GM19467 (cell line): Measurements from ENCODE around the gene DGLUCY.
"Not testable (repeated sequence)": the region's sequence is repeated elsewhere in the genome, so short reads cannot be mapped to it uniquely, and the experiment has no call there.

Experiments
- ATAC-seq: cut with Tn5 transposase; IDR thresholded peaks from one replicate; pipeline ENCODE4 v1.9.1; 2021; ENCODE audit warnings: mild to moderate bottlenecking, moderate library complexity; ENCODE audit not compliant: unreplicated experiment

DGLUCY gene

DNA sequence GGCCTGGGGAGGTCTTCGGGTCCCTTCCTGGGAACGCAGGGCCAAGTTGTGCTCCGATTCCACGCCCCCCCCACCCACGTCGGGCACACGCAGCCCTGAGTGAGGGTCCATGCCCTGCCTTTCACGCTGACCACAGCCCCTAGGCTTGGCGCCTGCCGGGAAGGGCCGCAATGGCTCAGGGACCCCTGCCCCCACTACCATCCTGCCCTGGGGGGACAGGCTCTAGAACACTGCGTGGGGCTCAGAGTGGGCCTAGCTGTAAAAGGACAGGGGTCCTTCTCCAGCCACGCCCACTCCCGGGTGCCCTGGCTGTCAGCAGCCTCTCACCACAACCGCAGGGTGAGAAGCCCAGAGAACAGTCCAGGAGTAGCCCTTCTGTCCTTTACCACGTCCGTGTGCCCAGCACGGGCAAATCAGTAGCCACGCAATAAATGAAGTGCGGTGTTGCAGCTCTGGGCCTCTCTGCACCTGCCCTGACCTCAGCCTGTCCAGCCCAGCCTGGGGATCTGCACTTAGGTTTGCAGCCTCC is 140.0 kb downstream of the DGLUCY start:
- ATAC-seq: no peak

- no peak for ATAC-seq
Observed at GRCh38 chr14:91254461-91254860, 140.6 kb downstream of the DGLUCY start.

GRCh38 chr14:91255026-91255695 is 141.3 kb downstream of the DGLUCY start:
- no peak for ATAC-seq

GRCh38 chr14:91256661-91257060 is 142.8 kb downstream of the DGLUCY start:
- no peak for ATAC-seq

- ATAC-seq: no peak
Observed at GRCh38 chr14:91257328-91258010, 143.6 kb downstream of the DGLUCY start.

DNA sequence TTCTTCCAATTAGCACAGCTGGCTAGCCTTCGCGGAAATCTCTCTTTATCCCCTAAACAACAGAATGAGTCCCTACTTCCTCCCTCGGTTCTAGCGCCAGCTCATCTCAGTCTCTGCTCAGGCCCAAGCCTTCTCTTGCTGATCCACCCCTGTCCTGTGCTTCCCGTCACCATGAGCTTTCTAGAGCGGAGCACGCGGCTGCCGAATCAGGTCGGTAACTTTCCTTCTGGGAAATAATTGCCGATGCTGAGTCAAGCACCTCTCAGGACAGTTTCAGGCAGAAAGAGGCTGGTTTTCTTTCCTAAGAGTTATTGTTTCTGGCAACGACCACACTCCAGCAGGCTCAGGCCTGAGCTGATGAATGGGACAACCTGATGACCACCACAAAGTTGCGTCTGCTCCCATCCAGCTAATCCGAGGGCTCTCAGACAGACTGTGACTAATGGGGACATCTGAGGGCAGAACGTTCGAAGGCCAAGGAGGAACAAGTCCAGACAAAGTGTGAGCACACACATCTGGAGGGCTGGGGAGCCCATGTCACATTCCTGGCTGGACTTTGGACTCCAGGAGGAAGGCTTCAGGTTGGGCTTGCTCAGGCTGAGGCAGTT is 144.2 kb downstream of the DGLUCY start:
- no peak for ATAC-seq

DNA sequence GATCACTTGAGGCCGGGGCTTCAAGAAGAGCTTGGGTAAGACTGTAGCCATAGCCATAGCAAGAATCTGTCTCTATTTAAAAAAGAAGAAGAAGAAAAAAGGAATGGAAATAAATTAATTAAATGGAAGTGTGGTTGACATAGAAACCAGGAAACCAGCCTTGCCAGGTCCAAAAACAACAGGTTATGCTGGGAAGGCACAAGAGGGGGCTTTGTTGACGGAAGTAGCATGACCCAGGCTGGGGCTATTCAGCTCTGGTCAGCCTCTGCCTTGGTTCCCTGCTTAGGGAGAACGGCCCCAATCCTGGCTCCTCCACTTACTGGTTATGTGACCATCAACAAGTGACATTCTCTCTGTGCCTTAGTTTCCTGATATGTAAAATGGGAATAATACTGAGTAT is 145.0 kb downstream of the DGLUCY start:
- no peak for ATAC-seq

GRCh38 chr14:91261115-91261514 is 147.2 kb downstream of the DGLUCY start:
- no peak for ATAC-seq

- ATAC-seq: no peak
Observed at GRCh38 chr14:91261986-91262549, 148.2 kb downstream of the DGLUCY start.

DNA sequence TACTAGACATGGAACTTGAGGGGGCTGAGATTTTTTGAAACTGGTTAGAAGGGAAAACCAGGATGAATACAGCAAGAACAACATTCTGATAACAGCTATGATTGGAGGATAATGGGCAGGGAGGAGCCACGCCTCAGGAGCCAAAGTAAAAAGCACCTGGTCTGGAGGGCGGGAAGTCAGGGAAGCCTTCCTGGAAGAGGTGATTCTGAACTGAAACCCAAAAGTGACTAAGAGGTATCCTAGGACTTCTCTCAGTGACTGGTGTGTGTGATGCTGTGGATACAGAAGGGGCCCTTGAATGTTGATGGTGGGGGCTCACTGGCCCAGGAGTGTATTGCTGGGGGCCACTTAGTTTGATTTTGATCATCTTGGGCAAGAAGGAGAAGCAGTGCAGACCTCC is 149.5 kb downstream of the DGLUCY start:
- no peak for ATAC-seq

- ATAC-seq: no peak
Observed at GRCh38 chr14:91264151-91265150, 150.6 kb downstream of the DGLUCY start.

- ATAC-seq: no peak
Observed at GRCh38 chr14:91265404-91265803, 151.5 kb downstream of the DGLUCY start.

GRCh38 chr14:91266276-91266675 is 152.4 kb downstream of the DGLUCY start:
- not testable (repeated sequence) for ATAC-seq

- no peak for ATAC-seq
Observed at GRCh38 chr14:91267965-91268437, 154.1 kb downstream of the DGLUCY start.

DNA sequence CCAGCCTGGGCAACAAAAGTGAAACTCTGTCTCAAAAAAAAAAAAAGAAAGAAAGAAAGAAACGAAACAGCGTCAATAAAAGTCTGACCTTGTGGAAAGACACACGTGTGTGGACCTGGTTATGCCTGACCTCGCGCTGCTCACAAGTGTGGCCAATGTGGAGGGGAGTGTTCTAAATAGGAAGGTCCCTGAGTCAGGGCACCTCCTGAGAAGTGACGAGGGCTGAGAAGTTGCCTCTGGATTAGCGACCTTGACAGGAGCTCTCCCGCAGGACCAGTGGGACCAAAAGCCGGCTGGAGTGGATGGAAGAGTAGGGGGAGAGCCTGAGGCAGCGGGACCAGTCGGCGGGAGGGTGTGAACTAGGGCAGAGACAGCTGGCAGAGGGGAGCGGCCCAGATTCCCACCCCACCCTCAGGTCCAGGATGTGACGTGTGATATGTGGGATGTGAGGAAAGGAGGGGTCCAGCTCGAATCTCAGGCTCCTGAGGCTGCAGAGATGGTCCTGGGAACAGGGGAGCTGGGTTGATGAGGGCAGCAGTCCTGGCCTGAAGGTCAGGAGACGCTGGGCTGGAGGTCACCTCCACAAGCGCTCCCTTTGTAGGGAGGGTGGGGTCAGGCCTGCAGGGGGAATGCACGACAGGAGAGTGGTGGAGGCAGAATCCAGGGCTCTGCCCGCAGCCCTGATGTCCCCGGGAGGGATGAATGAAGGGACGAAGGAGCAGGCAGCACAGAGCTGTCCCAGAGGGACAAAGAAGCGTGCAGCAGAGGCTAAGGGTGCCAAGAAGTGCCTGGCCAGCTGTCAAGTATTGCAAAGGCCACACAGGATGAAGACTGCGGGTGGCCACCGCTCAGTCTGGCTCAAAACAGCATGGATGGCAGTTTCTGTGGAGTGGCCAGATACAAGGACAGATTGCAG is 155.5 kb downstream of the DGLUCY start:
- ATAC-seq: no peak

DNA sequence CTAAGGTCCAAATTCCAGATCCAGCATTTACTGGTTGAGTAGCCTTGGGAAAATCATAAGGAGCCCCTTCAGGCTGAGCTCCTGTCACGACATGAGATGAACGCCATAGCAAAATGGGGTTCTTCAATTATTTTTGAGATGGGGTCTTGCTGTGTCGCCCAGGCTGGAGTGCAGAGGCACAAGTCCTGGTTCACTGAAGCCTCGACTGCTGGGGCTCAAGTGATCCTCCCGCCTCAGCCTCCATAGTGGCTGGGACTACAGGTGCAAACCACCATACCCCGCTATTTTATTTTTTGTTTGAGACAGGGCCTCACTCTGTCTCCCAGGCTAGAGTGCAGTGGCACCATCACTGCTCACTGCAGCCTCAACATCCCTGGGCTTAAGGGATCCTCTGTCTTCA is 156.3 kb downstream of the DGLUCY start:
- no peak for ATAC-seq

DNA sequence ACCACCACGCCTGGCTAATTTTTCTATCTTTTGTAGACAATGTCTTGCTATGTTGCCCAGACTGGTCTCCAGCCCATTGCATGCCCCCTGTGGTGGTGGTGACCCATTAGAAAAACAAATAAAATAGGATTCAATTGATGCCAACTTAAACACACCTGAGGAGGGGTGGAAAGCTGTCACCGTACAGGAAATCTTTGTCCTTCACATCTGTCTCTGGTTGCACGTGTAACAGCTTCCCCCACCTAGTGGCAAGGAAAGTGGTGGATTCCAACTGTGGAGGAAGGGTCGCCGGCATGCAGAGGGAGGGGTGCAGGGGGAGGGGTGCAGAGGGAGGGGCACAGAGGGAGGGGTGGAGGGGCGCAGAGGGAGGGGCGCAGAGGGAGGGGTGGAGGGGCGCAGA is 156.7 kb downstream of the DGLUCY start:
- ATAC-seq: no peak

- no peak for ATAC-seq
Observed at GRCh38 chr14:91271639-91272038, 157.8 kb downstream of the DGLUCY start.
